ENCODE measurements around the gene NUDT2.
A peak's percentile ranks its signal among the peaks of the same experiment; 100 is the strongest.

- 0 out of 2 replicates have a peak, but pooled peaks have one; percentile 26 for TF ChIP-seq CTCF (conservative IDR thresholded peaks at IDR 0.05; ENCODE audit: low read length)
- no peak for TF ChIP-seq EZH2phosphoT487 (IDR thresholded peaks at IDR 0.05; ENCODE audit: borderline replicate concordance, low read depth, low read length)
These were observed 826 bp upstream of the NUDT2 start for GRCh38 chr9:34328500-34328986.
